Trophoblast cell (in vitro differentiated cells and primary cell): Measurements from ENCODE around the gene DLG4.

Experiments used
- DNase-seq, 2 donors: peaks; one replicate each; pipeline ENCODE4 v3.0.0-alpha.2; 2016
- H2AFZ ChIP-seq: 2 replicates; pipeline ENCODE4 v1.6.1; 2013; ENCODE audit warnings: low read length, moderate library complexity, mild to moderate bottlenecking; ENCODE audit not compliant: insufficient read depth, poor library complexity
- H2AK5ac ChIP-seq: 2 replicates; pipeline ENCODE4 v1.6.1; 2013; ENCODE audit warnings: mild to moderate bottlenecking, low read length
- H2BK120ac ChIP-seq: 2 replicates; pipeline ENCODE4 v1.6.1; 2013; ENCODE audit warnings: low read length, mild to moderate bottlenecking, moderate library complexity; ENCODE audit not compliant: insufficient read depth, poor library complexity
- H2BK12ac ChIP-seq: 2 replicates; pipeline ENCODE4 v1.6.1; 2013; ENCODE audit warnings: mild to moderate bottlenecking, low read length, moderate library complexity
- H2BK5ac ChIP-seq: 2 replicates; pipeline ENCODE4 v1.6.1; 2013; ENCODE audit warnings: low read length, low read depth, moderate library complexity, mild to moderate bottlenecking; ENCODE audit not compliant: poor library complexity
- H3K14ac ChIP-seq: 2 replicates; pipeline ENCODE4 v1.6.1; 2013; ENCODE audit warnings: mild to moderate bottlenecking, low read length
- H3K18ac ChIP-seq: 2 replicates; pipeline ENCODE4 v1.6.1; 2013; ENCODE audit warnings: mild to moderate bottlenecking, low read length
- H3K23ac ChIP-seq: 2 replicates; pipeline ENCODE4 v1.6.1; 2013; ENCODE audit warnings: low read length
- H3K27ac ChIP-seq: 2 replicates; pipeline ENCODE4 v1.5.1; 2013; ENCODE audit warnings: low read depth, mild to moderate bottlenecking, inconsistent platforms, low read length, moderate library complexity
- H3K27me3 ChIP-seq: 2 replicates; pipeline ENCODE4 v1.6.1; 2013; ENCODE audit warnings: inconsistent platforms, mild to moderate bottlenecking, low read length, moderate library complexity; ENCODE audit not compliant: insufficient read depth
- H3K36me3 ChIP-seq, 2 experiments: 1 replicate in 1 of 2; 2 replicates in 1 of 2; pipeline ENCODE4 v1.6.1; 2013; ENCODE audit warnings: low read length in 2 of 2, mild to moderate bottlenecking in 2 of 2, moderate library complexity in 1 of 2; ENCODE audit not compliant: insufficient read depth in 2 of 2, control insufficient read depth in 1 of 2
- H3K4ac ChIP-seq: 2 replicates; pipeline ENCODE4 v1.6.1; 2013; ENCODE audit warnings: low read depth, mild to moderate bottlenecking, low read length, moderate library complexity
- H3K4me1 ChIP-seq, 2 experiments: 1 replicate in 1 of 2; 2 replicates in 1 of 2; pipeline ENCODE4 v1.6.1; 2013; ENCODE audit warnings: low read length in 2 of 2, mild to moderate bottlenecking in 2 of 2, moderate library complexity in 1 of 2; ENCODE audit not compliant: insufficient read depth in 2 of 2, control insufficient read depth in 1 of 2
- H3K4me2 ChIP-seq: 2 replicates; pipeline ENCODE4 v1.6.1; 2013; ENCODE audit warnings: inconsistent platforms, mild to moderate bottlenecking, low read length, moderate library complexity
- H3K4me3 ChIP-seq: 2 replicates; pipeline ENCODE4 v1.5.1; 2013; ENCODE audit warnings: mild to moderate bottlenecking, low read depth, low read length, inconsistent platforms
- H3K79me1 ChIP-seq: one replicate; pipeline ENCODE4 v1.6.1; 2013; ENCODE audit warnings: low read length
- H3K79me2 ChIP-seq: 2 replicates; pipeline ENCODE4 v1.6.1; 2013; ENCODE audit warnings: low read length, mild to moderate bottlenecking; ENCODE audit not compliant: control insufficient read depth, insufficient read depth, poor library complexity
- H3K9ac ChIP-seq: 2 replicates; pipeline ENCODE4 v1.6.1; 2013; ENCODE audit warnings: mild to moderate bottlenecking, low read length
- H3K9me3 ChIP-seq: 2 replicates; pipeline ENCODE4 v1.6.1; 2013; ENCODE audit warnings: low read depth, mild to moderate bottlenecking, control low read depth, inconsistent platforms, low read length; ENCODE audit not compliant: insufficient read depth
- H4K12ac ChIP-seq: 2 replicates; pipeline ENCODE4 v1.6.1; 2013; ENCODE audit warnings: low read depth, mild to moderate bottlenecking, low read length, moderate library complexity
- H4K8ac ChIP-seq: 2 replicates; pipeline ENCODE4 v1.6.1; 2013; ENCODE audit warnings: low read depth, mild to moderate bottlenecking, low read length, moderate library complexity
- H4K91ac ChIP-seq: one replicate; pipeline ENCODE4 v1.6.1; 2013; ENCODE audit warnings: low read depth, mild to moderate bottlenecking, low read length, moderate library complexity
- WGBS: extraction: QIAGEN DNeasy Blood & Tissue Kit; methylation state at CpG from one replicate; pipeline ENCODE4 v1.1.7; 2013; ENCODE audit warnings: missing lambda C conversion rate; ENCODE audit not compliant: insufficient read length, insufficient coverage; ENCODE audit errors: extremely low coverage; 5-methylcytosine and 5-hydroxymethylcytosine counted together

DLG4 gene

GRCh38 chr17:7226721-7227710, 7.4 kb upstream of the DLG4 start:
- Histone ChIP-seq H4K8ac (no peak overlapping the region), H2AFZ (no peak overlapping the region), H3K36me3 (peaks cover 82 to 86% of the 10 kb centered on the region in 2 experiments), H3K9ac (no peak overlapping the region), H3K27ac (no peak overlapping the region), H3K4me1 (peaks cover 12 to 18% of the 10 kb centered on the region in 2 experiments), H4K12ac (no peak overlapping the region), H3K4ac (no peak overlapping the region), H2BK12ac (no peak overlapping the region), H3K14ac (no peak overlapping the region), H3K79me1 (no peaks in the 10 kb centered on the region), H3K18ac (no peak overlapping the region), H3K79me2 (peaks cover 2% of the 10 kb centered on the region), H3K27me3 (no peaks in the 10 kb centered on the region), H3K23ac (no peak overlapping the region), H2AK5ac (no peak overlapping the region), H3K4me3 (no peak overlapping the region), H3K4me2 (no peak overlapping the region), H2BK5ac (no peak overlapping the region), H4K91ac (no peak overlapping the region), H2BK120ac (no peak overlapping the region), H3K9me3 (no peaks in the 10 kb centered on the region)
- WGBS: no CpG with 5 or more reads among the region's 31 CpGs
- no peak for DNase-seq

- Histone ChIP-seq H3K36me3 (peaks cover 94 to 97% of the 10 kb centered on the region in 2 experiments), H3K79me2 (peaks cover 1% of the 10 kb centered on the region), H2BK120ac (no peak overlapping the region), H4K8ac (no peak overlapping the region), H3K79me1 (peaks cover 2% of the 10 kb centered on the region), H3K4me3 (no peak overlapping the region), H3K27me3 (no peaks in the 10 kb centered on the region), H3K9ac (no peak overlapping the region), H2AK5ac (no peak overlapping the region), H3K18ac (no peak overlapping the region), H4K12ac (no peak overlapping the region), H3K4ac (no peak overlapping the region), H4K91ac (no peak overlapping the region), H3K14ac (no peak overlapping the region), H3K23ac (no peak overlapping the region), H3K9me3 (no peaks in the 10 kb centered on the region), H3K27ac (no peak overlapping the region), H2BK5ac (no peak overlapping the region), H2BK12ac (no peak overlapping the region), H2AFZ (no peak overlapping the region), H3K4me1 (peaks cover 22 to 24% of the 10 kb centered on the region in 2 experiments), H3K4me2 (no peak overlapping the region)
- no peak for DNase-seq
- no CpG with 5 or more reads among the region's 21 CpGs for WGBS
These were observed 6.2 kb upstream of the DLG4 start for GRCh38 chr17:7225711-7226331.

GRCh38 chr17:7224661-7225111, 5.0 kb upstream of the DLG4 start:
- Histone ChIP-seq H2BK12ac (no peak overlapping the region), H3K18ac (no peak overlapping the region), H3K27me3 (no peaks in the 10 kb centered on the region), H3K14ac (no peak overlapping the region), H3K79me2 (peaks cover 10% of the 10 kb centered on the region), H2BK5ac (no peak overlapping the region), H4K8ac (no peak overlapping the region), H3K4ac (no peak overlapping the region), H3K4me3 (no peak overlapping the region), H3K4me1 (peaks cover 26 to 27% of the 10 kb centered on the region in 2 experiments), H3K9ac (no peak overlapping the region), H3K9me3 (no peaks in the 10 kb centered on the region), H2BK120ac (no peak overlapping the region), H2AFZ (no peak overlapping the region), H4K12ac (no peak overlapping the region), H3K36me3 (peaks cover 87% of the 10 kb centered on the region in 2 experiments), H3K23ac (no peak overlapping the region), H3K79me1 (peaks cover 13% of the 10 kb centered on the region), H2AK5ac (no peak overlapping the region), H3K27ac (no peak overlapping the region), H3K4me2 (no peak overlapping the region), H4K91ac (no peak overlapping the region)
- no CpG with 5 or more reads among the region's 15 CpGs for WGBS
- no peak for DNase-seq

- Histone ChIP-seq H4K91ac (no peak overlapping the region), H3K27ac (no peak overlapping the region), H2AK5ac (no peak overlapping the region), H2BK120ac (no peak overlapping the region), H3K27me3 (no peaks in the 10 kb centered on the region), H4K8ac (no peak overlapping the region), H3K14ac (no peak overlapping the region), H3K4me1 (peaks cover 29 to 31% of the 10 kb centered on the region in 2 experiments), H3K79me1 (peaks cover 16% of the 10 kb centered on the region), H3K79me2 (peaks cover 10% of the 10 kb centered on the region), H2BK12ac (no peak overlapping the region), H2AFZ (no peak overlapping the region), H3K18ac (no peak overlapping the region), H3K36me3 (peaks cover 81% of the 10 kb centered on the region in 2 experiments), H3K9ac (no peak overlapping the region), H4K12ac (no peak overlapping the region), H2BK5ac (no peak overlapping the region), H3K9me3 (no peaks in the 10 kb centered on the region), H3K23ac (no peak overlapping the region), H3K4ac (no peak overlapping the region), H3K4me3 (no peak overlapping the region), H3K4me2 (no peak overlapping the region)
- no CpG with 5 or more reads among the region's 10 CpGs for WGBS
- DNase-seq: no peak
These were observed 4.5 kb upstream of the DLG4 start for GRCh38 chr17:7224110-7224509.
